Immature natural killer cell (primary cell): ENCODE data around the gene MAP3K5. TPM values are rescaled to one million over a fixed set of nuclear protein-coding genes. Genes with fewer than 3 reads are reported as not detected.
"Not testable (repeated sequence)": the region's sequence is repeated elsewhere in the genome, so short reads cannot be mapped to it uniquely, and the experiment has no call there.

Experiments used
- DNase-seq, 3 donors: peaks; one replicate each; pipeline ENCODE4 v3.0.0; 2022; ENCODE audit warnings: mixed read lengths in 1 of 3
- H3K27ac Mint-ChIP-seq, 6 donors: one replicate each; pipeline ENCODE4 v1.8.0; 2020; ENCODE audit warnings: mixed read lengths in 6 of 6, mild to moderate bottlenecking in 5 of 6, inconsistent platforms in 4 of 6, moderate library complexity in 3 of 6
- H3K27me3 Mint-ChIP-seq, 3 donors: one replicate each; pipeline ENCODE4 v1.8.0; 2020 to 2021; ENCODE audit warnings: low read depth in 3 of 3, mild to moderate bottlenecking in 3 of 3, mixed read lengths in 3 of 3, moderate library complexity in 3 of 3, inconsistent platforms in 1 of 3
- H3K36me3 Mint-ChIP-seq, 3 donors: one replicate each; pipeline ENCODE4 v1.8.0; 2020; ENCODE audit warnings: mixed read lengths in 3 of 3, inconsistent platforms in 2 of 3, mild to moderate bottlenecking in 2 of 3
- H3K4me1 Mint-ChIP-seq, 2 donors: one replicate each; pipeline ENCODE4 v1.8.0; 2020; ENCODE audit warnings: inconsistent platforms in 2 of 2, mild to moderate bottlenecking in 2 of 2, mixed read lengths in 2 of 2, moderate library complexity in 1 of 2
- H3K4me3 Mint-ChIP-seq, 5 donors: one replicate each; pipeline ENCODE4 v1.8.0; 2020; ENCODE audit warnings: mild to moderate bottlenecking in 5 of 5, mixed read lengths in 5 of 5, inconsistent platforms in 3 of 5, moderate library complexity in 3 of 5
- H3K9me3 Mint-ChIP-seq, 6 donors: one replicate each; pipeline ENCODE4 v1.8.0; 2020; ENCODE audit warnings: mild to moderate bottlenecking in 6 of 6, mixed read lengths in 6 of 6, inconsistent platforms in 4 of 6, moderate library complexity in 3 of 6
- polyA plus RNA-seq, 3 donors: library from polyadenylated mRNA; unstranded; fragments of 300-500 nt; fragmentation: Illumina TruSeq; gene quantifications; one replicate each; pipeline ENCODE4 v1.2.3, GENCODE V29; 2021

The MAP3K5 gene
- 10 to 100 TPM in 1 of 3 donors, 1 to 10 TPM in 2; 5.5 to 13.8 (median 6.2) TPM for polyA plus RNA-seq

DNA sequence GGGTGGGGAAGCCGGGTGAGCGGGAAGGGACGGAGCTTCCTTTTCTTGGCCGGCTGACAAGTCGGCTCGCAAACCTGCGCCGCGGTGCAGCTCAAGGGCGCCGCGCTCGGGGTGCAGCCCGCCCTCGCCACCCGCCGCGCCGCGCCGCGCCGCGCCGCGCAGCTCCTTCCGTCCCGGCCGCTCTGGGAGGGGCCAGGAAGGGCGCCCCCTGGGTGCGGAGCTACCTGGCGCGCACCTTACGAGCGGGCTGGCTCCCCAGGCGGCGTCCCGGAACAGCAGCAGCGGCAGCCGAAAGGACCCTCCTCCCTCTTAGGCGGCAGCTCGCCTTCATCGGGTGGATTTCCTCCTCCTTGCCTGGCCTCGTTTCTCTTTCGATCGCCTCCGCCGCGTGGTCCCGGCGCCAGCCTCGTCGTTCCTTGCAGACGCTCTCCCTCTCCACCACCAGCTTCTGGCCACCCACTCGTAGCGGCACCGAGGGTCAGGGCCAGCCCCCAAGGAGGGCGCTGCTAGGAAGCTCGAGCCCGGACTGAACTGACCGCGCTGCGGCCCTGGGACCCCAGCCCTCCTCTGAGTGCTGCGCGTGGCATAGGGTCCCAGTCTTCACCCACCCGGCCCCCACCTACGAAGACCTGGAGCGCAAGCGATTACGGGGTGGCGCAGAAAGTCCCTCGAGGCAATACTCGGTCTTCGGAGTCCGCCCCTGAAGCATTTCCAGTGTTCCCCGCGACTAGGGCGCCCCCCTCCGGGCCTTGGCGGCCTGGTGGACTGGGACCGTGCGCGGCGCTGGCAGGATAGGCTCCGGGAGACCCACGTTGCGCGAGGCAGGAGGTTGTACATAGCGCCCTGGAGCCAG, at the start of gene MAP3K5:
MAP3K5 (minus strand) TSS at position 68 of the 853 bp plus-strand sequence. CDS start 320 bp downstream, outside the sequence.
- Mint-ChIP-seq H3K27ac (peak within 1 kb of the TSS; percentile 90 to 97 (median 96)), H3K27me3 (peaks cover 2 to 9% (median 6%) of the 10 kb centered on the region in 3 donors), H3K4me3 (peak within 1 kb of the TSS; percentile 93 to 99 (median 96)), H3K4me1 (peaks cover 41 to 47% of the 10 kb centered on the region in 2 donors), H3K36me3 (peaks cover 0 to 5% (median 2%) of the 10 kb centered on the region in 3 donors), H3K9me3 (peaks cover 0 to 4% (median 0%) of the 10 kb centered on the region in 6 donors)
- DNase-seq: peak; percentile 89 to 91 (median 89)

DNA sequence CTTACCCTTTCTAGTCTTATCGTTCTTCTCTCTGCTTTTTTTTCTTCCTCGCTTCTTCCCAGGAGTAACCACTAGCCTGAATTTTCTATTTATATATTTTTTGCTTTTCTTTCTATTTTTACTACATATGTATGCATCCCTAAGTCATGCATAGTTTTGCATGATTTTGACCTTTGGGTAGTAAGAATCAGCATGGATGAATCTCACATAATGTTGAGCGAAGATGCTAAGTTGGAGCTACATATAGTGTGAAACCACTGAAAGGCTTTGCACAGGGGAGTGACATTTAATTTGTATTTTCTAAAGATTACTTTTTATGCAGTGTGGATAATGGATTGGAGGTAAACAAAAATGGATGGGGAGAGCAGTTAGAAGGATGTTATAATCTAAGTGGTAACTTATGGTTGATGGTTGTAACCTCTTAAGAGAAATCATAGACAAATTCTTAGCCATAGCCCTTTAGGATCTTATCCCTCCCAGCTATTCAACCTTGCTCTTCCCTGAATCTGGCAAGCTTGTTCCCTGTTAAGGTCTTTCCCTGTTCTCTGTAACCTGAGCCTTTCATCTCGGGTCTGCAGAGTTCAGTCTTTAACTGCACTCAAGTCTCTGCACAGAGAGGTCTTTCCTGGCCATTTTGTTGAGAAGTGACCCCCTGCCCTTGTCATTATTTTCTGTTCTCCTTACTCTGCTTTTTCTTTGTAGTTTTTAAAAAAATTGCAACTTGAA, 48.2 kb upstream of the MAP3K5 start:
- H3K9me3 Mint-ChIP-seq: no peaks in the 10 kb centered on the region
- H3K36me3 Mint-ChIP-seq: peaks cover 0 to 8% (median 6%) of the 10 kb centered on the region in 3 donors

GRCh38 chr6:136831873-136832562, 39.7 kb upstream of the MAP3K5 start:
- Mint-ChIP-seq H3K27ac (no peak overlapping the region), H3K4me3 (no peak overlapping the region), H3K9me3 (peaks cover 3 to 23% (median 11%) of the 10 kb centered on the region in 6 donors), H3K36me3 (peaks cover 32 to 53% (median 36%) of the 10 kb centered on the region in 3 donors), H3K27me3 (peaks cover 0 to 3% (median 0%) of the 10 kb centered on the region in 3 donors), H3K4me1 (no peaks in the 10 kb centered on the region)
- DNase-seq: no peak

More for the DNA sequence above, 48.2 kb upstream of the MAP3K5 start:
- Mint-ChIP-seq H3K27ac (no peak overlapping the region), H3K4me1 (no peaks in the 10 kb centered on the region), H3K27me3 (peaks cover 0 to 1% (median 0%) of the 10 kb centered on the region in 3 donors), H3K4me3 (no peak overlapping the region)
- no peak for DNase-seq

GRCh38 chr6:136826216-136826615, 33.9 kb upstream of the MAP3K5 start:
- peaks cover 14 to 34% (median 19%) of the 10 kb centered on the region in 3 donors for H3K36me3 Mint-ChIP-seq
- peaks cover 11 to 21% of the 10 kb centered on the region in 2 donors for H3K4me1 Mint-ChIP-seq
- peaks cover 0 to 7% (median 0%) of the 10 kb centered on the region in 3 donors for H3K27me3 Mint-ChIP-seq
- H3K9me3 Mint-ChIP-seq: peaks cover 2 to 5% (median 3%) of the 10 kb centered on the region in 6 donors
- no peak for DNase-seq
- no peak overlapping the region for H3K27ac Mint-ChIP-seq
- H3K4me3 Mint-ChIP-seq: no peak overlapping the region

- Mint-ChIP-seq H3K27ac (peak overlapping the region; percentile 88 to 92 (median 90)), H3K4me1 (peaks cover 11 to 22% of the 10 kb centered on the region in 2 donors), H3K4me3 (peak overlapping the region; percentile 88 to 91 (median 90)), H3K36me3 (peaks cover 5 to 11% (median 11%) of the 10 kb centered on the region in 3 donors), H3K9me3 (no peaks in the 10 kb centered on the region), H3K27me3 (peaks cover 0 to 8% (median 0%) of the 10 kb centered on the region in 3 donors)
- no peak for DNase-seq
Measured at GRCh38 chr6:136823128-136823660, 30.9 kb upstream of the MAP3K5 start.

- H3K4me1 Mint-ChIP-seq: peaks cover 11 to 22% of the 10 kb centered on the region in 2 donors
Measured at GRCh38 chr6:136822376-136823127, 30.3 kb upstream of the MAP3K5 start, which contains the start of gene PEX7. TSS of gene PEX7 (plus strand) at chr6:136822592. CDS start at chr6:136822666, 74 bp downstream.

GRCh38 chr6:136822046-136822375, 29.7 kb upstream of the MAP3K5 start:
- H3K4me1 Mint-ChIP-seq: peaks cover 11 to 22% of the 10 kb centered on the region in 2 donors

More at GRCh38 chr6:136822376-136823127, 30.3 kb upstream of the MAP3K5 start, which contains the start of gene PEX7:
- H3K27ac Mint-ChIP-seq: peak within 1 kb of the TSS; percentile 89 to 97 (median 93)
- H3K27me3 Mint-ChIP-seq: peaks cover 0 to 8% (median 2%) of the 10 kb centered on the region in 3 donors
- peaks cover 4 to 11% (median 11%) of the 10 kb centered on the region in 3 donors for H3K36me3 Mint-ChIP-seq
- no peaks in the 10 kb centered on the region for H3K9me3 Mint-ChIP-seq
- peak within 1 kb of the TSS; percentile 90 to 97 (median 93) for H3K4me3 Mint-ChIP-seq
- peak; percentile 91 to 92 (median 91) for DNase-seq

GRCh38 chr6:136820561-136820960, 28.3 kb upstream of the MAP3K5 start:
- peaks cover 12 to 22% of the 10 kb centered on the region in 2 donors for H3K4me1 Mint-ChIP-seq
- H3K9me3 Mint-ChIP-seq: no peaks in the 10 kb centered on the region
- H3K27ac Mint-ChIP-seq: no peak overlapping the region
- peaks cover 0 to 11% (median 8%) of the 10 kb centered on the region in 3 donors for H3K27me3 Mint-ChIP-seq
- DNase-seq: no peak
- peak overlapping the region in 2 of 5 donors; percentile 3 to 56 for H3K4me3 Mint-ChIP-seq
- H3K36me3 Mint-ChIP-seq: peaks cover 0 to 4% (median 3%) of the 10 kb centered on the region in 3 donors

More at GRCh38 chr6:136822046-136822375, 29.7 kb upstream of the MAP3K5 start:
- peak overlapping the region; percentile 88 to 97 (median 93) for H3K4me3 Mint-ChIP-seq
- DNase-seq: no peak
- H3K9me3 Mint-ChIP-seq: no peaks in the 10 kb centered on the region
- H3K27ac Mint-ChIP-seq: peak overlapping the region; percentile 89 to 97 (median 93)
- peaks cover 0 to 8% (median 8%) of the 10 kb centered on the region in 3 donors for H3K27me3 Mint-ChIP-seq
- peaks cover 4 to 11% (median 11%) of the 10 kb centered on the region in 3 donors for H3K36me3 Mint-ChIP-seq

- no peak overlapping the region for H3K27ac Mint-ChIP-seq
- H3K27me3 Mint-ChIP-seq: peaks cover 0 to 8% (median 6%) of the 10 kb centered on the region in 3 donors
- no peaks in the 10 kb centered on the region for H3K9me3 Mint-ChIP-seq
- no peaks in the 10 kb centered on the region for H3K36me3 Mint-ChIP-seq
- no peak for DNase-seq
- peaks cover 1 to 6% of the 10 kb centered on the region in 2 donors for H3K4me1 Mint-ChIP-seq
- H3K4me3 Mint-ChIP-seq: no peak overlapping the region
Measured at GRCh38 chr6:136816656-136817055, 24.4 kb upstream of the MAP3K5 start.

- not testable (repeated sequence) for H3K36me3 Mint-ChIP-seq, H3K27ac Mint-ChIP-seq, H3K27me3 Mint-ChIP-seq, H3K4me3 Mint-ChIP-seq, H3K9me3 Mint-ChIP-seq, DNase-seq, H3K4me1 Mint-ChIP-seq
Measured at GRCh38 chr6:136815608-136816007, 23.3 kb upstream of the MAP3K5 start.

DNA sequence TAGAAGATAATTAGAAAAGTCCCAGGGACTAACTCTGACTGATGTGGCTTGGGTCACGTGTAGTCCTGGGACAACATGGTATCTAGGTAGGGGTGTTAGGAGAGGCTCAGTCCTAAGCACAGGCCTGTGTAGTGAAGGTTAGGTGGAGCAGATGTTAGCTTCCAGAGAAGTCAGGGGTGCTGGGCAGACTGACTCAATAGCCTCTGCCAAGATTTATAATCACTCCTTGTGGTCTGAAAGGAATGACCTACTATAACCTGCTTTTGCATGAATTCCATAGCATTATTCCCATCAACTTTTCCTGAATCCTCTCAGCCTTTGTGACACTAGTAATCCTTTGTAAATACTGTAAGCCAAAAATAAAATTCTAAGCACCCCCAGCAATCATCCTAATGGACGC, 19.9 kb upstream of the MAP3K5 start:
- Mint-ChIP-seq H3K4me3 (no peak overlapping the region), H3K27ac (no peak overlapping the region), H3K36me3 (no peaks in the 10 kb centered on the region), H3K4me1 (peaks cover 0 to 1% of the 10 kb centered on the region in 2 donors), H3K9me3 (no peaks in the 10 kb centered on the region), H3K27me3 (peaks cover 0 to 4% (median 2%) of the 10 kb centered on the region in 3 donors)
- no peak for DNase-seq

DNA sequence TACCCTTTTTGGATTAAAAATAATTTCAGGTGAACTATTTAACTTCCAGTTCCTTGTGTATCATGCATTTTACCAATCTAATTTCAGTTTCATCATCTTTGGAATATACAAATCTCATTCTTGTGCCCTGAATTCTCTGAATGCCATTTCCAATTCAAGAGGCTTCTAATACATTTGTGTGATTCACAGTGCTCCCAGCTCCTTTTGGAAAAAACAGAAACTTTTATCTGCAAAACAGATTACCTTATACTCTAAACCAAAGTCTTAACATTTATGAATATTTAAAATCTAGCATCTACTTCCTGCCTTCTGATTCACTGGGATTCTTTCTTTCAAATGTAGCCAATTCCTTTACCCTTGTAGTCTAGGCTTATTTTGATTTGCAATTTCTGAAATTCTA, 19.0 kb upstream of the MAP3K5 start:
- DNase-seq: no peak
- Mint-ChIP-seq H3K27me3 (peaks cover 0 to 1% (median 0%) of the 10 kb centered on the region in 3 donors), H3K36me3 (no peaks in the 10 kb centered on the region), H3K4me3 (no peak overlapping the region), H3K4me1 (peaks cover 0 to 1% of the 10 kb centered on the region in 2 donors), H3K9me3 (no peaks in the 10 kb centered on the region), H3K27ac (no peak overlapping the region)
